OCI-LY7 (cell line): ENCODE measurements around the gene PACS2. TPM values are rescaled to one million over a fixed set of nuclear protein-coding genes. Genes with fewer than 3 reads are reported as not detected.

Experiments
- BruUV-seq: library from RNA; stranded (reverse); fragments of 400-500 nt; replicated peaks from 2 replicates; lab custom pipeline; 2021; lab: Mats Ljungman, UMichigan
- CTCF ChIA-PET: fragments of 300-600 bp; sonication (Branson Sonifier 250); formaldehyde crosslinking; loops from one replicate; lab custom pipeline; 2022; ENCODE audit warnings: antibody characterized with exemption; ENCODE audit not compliant: unreplicated experiment; lab: Charles Lee
- POLR2A ChIA-PET: fragments of 300-600 bp; sonication (Branson Sonifier 250); formaldehyde crosslinking; loops from one replicate; lab custom pipeline; 2022; ENCODE audit warnings: antibody characterized with exemption; lab: Charles Lee
- DNase-seq: peaks from one replicate; pipeline ENCODE4 v3.0.0-alpha.2; 2015; ENCODE audit warnings: low spot score
- H2AFZ ChIP-seq: fragments of 200-600 bp; sonication (generic), shearing (Covaris generic); 2 replicates; pipeline ENCODE4 v1.6.1; 2014; ENCODE audit warnings: mild to moderate bottlenecking, antibody characterized with exemption, low read length, moderate library complexity
- H3K27ac ChIP-seq: fragments of 200-600 bp; sonication (generic); 2 replicates; pipeline ENCODE4 v1.5.1; 2014; ENCODE audit warnings: mixed run types, low read depth, mild to moderate bottlenecking, moderate library complexity, low read length, inconsistent platforms; ENCODE audit not compliant: poor library complexity, severe bottlenecking
- H3K36me3 ChIP-seq: fragments of 200-600 bp; sonication (generic); 2 replicates; pipeline ENCODE4 v1.6.1; 2014; ENCODE audit warnings: mild to moderate bottlenecking, antibody characterized with exemption, low read length, moderate library complexity, mixed read lengths; ENCODE audit not compliant: insufficient read depth
- H3K4me1 ChIP-seq: fragments of 200-600 bp; sonication (generic); 2 replicates; pipeline ENCODE4 v1.5.1; 2014; ENCODE audit warnings: mild to moderate bottlenecking, low read length; ENCODE audit not compliant: insufficient read depth, poor library complexity, severe bottlenecking
- H3K4me2 ChIP-seq: fragments of 200-600 bp; sonication (generic); 2 replicates; pipeline ENCODE4 v1.6.1; 2014; ENCODE audit warnings: mild to moderate bottlenecking, low read length
- H3K4me3 ChIP-seq: fragments of 200-600 bp; sonication (generic); 2 replicates; pipeline ENCODE4 v1.5.1; 2014; ENCODE audit warnings: mild to moderate bottlenecking, low read depth, low read length; ENCODE audit not compliant: poor library complexity, severe bottlenecking
- H3K79me2 ChIP-seq: fragments of 200-600 bp; sonication (generic); 2 replicates; pipeline ENCODE4 v1.6.1; 2016; ENCODE audit warnings: low read depth, mild to moderate bottlenecking, low read length, moderate library complexity, mixed read lengths; ENCODE audit not compliant: insufficient read depth
- H3K9me2 ChIP-seq: fragments of 200-600 bp; sonication (generic); 2 replicates; pipeline ENCODE4 v1.6.1; 2016; ENCODE audit warnings: mild to moderate bottlenecking, low read length, mixed read lengths; ENCODE audit not compliant: insufficient read depth
- H3K9me3 ChIP-seq: fragments of 200-600 bp; sonication (generic); 2 replicates; pipeline ENCODE4 v1.6.1; 2014; ENCODE audit warnings: mild to moderate bottlenecking, mixed run types, low read length, mixed read lengths
- H4K20me1 ChIP-seq: fragments of 200-600 bp; sonication (generic); 2 replicates; pipeline ENCODE4 v1.6.1; 2014; ENCODE audit warnings: mild to moderate bottlenecking, antibody characterized with exemption, low read length, moderate library complexity, mixed read lengths; ENCODE audit not compliant: insufficient read depth
- EZH2phosphoT487 ChIP-seq: fragments of 200-600 bp; sonication (generic); IDR thresholded peaks from 2 replicates; pipeline ENCODE4 v1.6.1; 2018; ENCODE audit warnings: low read depth, borderline replicate concordance, mild to moderate bottlenecking, mixed run types, antibody characterized with exemption, low read length, moderate library complexity, mixed read lengths
- intact Hi-C: fragments of 100-400 bp; cut with micrococcal nuclease; formaldehyde crosslinking; loops from one replicate; pipeline ENCODE4 v1.10.0; 2022; ENCODE audit not compliant: unreplicated experiment
- total RNA-seq, 2 experiments: library from RNA; depleted of rRNA in 1 of 2; stranded (reverse); fragments of >200 nt in 1 of 2; shearing (Covaris generic) in 1 of 2; gene quantifications; 2 replicates each; pipeline ENCODE4 v1.2.3, GENCODE V29; 2014 to 2022
- TF ChIP-seq, protein P1 (sequence below): fragments of 200-600 bp; sonication (generic); conservative IDR thresholded peaks from 2 replicates; pipeline ENCODE4 v1.5.1; 2014; ENCODE audit warnings: mild to moderate bottlenecking, antibody characterized with exemption, low read length, moderate library complexity, mixed read lengths

PACS2 gene
- total RNA-seq, 2 experiments from 2014 or later: 45.4 to 46.9 TPM

DNA sequence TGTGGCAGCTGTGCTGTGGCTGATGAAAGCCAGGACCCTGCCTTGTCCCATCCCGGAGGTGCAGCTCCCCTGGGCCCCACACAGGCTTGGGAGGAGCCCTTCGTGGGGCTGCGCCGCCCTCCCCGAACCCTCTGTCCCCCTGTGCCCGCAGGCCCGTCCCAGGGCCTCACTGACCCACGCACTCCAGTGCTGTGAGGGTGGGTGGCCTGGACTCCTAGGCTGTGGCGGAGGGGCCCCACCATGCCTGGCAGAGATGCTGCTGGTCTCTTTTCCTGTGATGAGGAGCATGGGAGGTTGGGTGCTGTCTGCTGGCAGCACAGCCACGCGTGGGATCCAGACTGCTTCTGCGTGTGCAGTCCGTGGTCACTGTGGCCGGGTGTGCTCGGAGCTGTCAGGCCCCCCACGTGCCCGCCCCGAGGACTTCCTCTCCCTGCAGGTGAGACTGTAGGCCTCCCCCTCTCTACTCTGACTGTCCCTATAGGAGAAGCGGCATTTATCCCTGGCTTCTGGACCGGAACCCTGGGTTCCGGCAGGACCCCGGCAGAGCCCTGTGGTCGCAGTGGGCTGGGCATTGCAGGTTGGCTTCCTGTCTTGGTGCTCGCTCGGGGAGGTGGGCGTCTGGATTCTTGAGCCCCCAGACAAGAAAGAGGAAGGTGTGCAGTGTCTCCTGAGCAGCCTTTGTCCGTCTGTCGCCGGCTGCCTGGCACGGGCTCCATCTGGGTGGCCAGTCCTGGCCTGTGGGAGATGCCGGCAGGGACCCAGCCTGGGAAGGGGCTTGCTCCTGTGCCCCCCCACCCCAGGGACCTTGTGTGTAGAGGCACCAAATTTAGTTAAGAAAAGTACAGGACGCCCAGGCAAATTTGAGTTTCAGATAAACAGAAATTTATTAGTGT is 107.4 kb downstream of the PACS2 start:
- no peak overlapping the region for H3K27ac ChIP-seq
- no TSS peak for BruUV-seq

GRCh38 chr14:105422695-105423487 is 108.3 kb downstream of the PACS2 start:
- TF ChIP-seq, protein P1, sequence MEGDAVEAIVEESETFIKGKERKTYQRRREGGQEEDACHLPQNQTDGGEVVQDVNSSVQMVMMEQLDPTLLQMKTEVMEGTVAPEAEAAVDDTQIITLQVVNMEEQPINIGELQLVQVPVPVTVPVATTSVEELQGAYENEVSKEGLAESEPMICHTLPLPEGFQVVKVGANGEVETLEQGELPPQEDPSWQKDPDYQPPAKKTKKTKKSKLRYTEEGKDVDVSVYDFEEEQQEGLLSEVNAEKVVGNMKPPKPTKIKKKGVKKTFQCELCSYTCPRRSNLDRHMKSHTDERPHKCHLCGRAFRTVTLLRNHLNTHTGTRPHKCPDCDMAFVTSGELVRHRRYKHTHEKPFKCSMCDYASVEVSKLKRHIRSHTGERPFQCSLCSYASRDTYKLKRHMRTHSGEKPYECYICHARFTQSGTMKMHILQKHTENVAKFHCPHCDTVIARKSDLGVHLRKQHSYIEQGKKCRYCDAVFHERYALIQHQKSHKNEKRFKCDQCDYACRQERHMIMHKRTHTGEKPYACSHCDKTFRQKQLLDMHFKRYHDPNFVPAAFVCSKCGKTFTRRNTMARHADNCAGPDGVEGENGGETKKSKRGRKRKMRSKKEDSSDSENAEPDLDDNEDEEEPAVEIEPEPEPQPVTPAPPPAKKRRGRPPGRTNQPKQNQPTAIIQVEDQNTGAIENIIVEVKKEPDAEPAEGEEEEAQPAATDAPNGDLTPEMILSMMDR: no peak
- TF ChIP-seq EZH2phosphoT487: no peak
- no peak for DNase-seq
- peak overlapping the region; percentile 91 for H3K4me2 ChIP-seq
- 0 out of 2 replicates have a peak, but pooled peaks cover 5% of the 10 kb centered on the region for H4K20me1 ChIP-seq
- no peaks in the 10 kb centered on the region for H3K9me3 ChIP-seq
- POLR2A ChIA-PET: interaction anchor here (0.6 to 1.0 kb wide), 2 partner anchors 20 to 288 kb away, joined by 3 read pairs; no protein-coding TSS in a partner anchor
- H3K27ac ChIP-seq: no peak overlapping the region
- H3K4me1 ChIP-seq: peaks cover 28% of the 10 kb centered on the region
- no peak overlapping the region for H3K4me3 ChIP-seq
- H3K9me2 ChIP-seq: no peaks in the 10 kb centered on the region
- no peak overlapping the region for H2AFZ ChIP-seq
- intact Hi-C loops: no loop called here
- no TSS peak for BruUV-seq
- CTCF ChIA-PET: no interaction called here
- peaks cover 48% of the 10 kb centered on the region for H3K79me2 ChIP-seq
- H3K36me3 ChIP-seq: peaks cover 64% of the 10 kb centered on the region

More for the DNA sequence above, 107.4 kb downstream of the PACS2 start:
- Histone ChIP-seq H3K4me1 (peaks cover 28% of the 10 kb centered on the region), H3K4me2 (peak overlapping the region; percentile 91), H3K4me3 (peak overlapping the region; percentile 100), H2AFZ (no peak overlapping the region), H3K9me3 (no peaks in the 10 kb centered on the region), H3K36me3 (peaks cover 54% of the 10 kb centered on the region), H4K20me1 (0 out of 2 replicates have a peak, but pooled peaks cover 5% of the 10 kb centered on the region), H3K9me2 (no peaks in the 10 kb centered on the region), H3K79me2 (peaks cover 44% of the 10 kb centered on the region)
- CTCF ChIA-PET: no interaction called here
- TF ChIP-seq, protein P1: no peak
- no peak for TF ChIP-seq EZH2phosphoT487
- DNase-seq: no peak
- intact Hi-C loops: no loop called here
- POLR2A ChIA-PET: interaction anchor here (0.6 to 1.0 kb wide), 2 partner anchors 19 to 287 kb away, joined by 3 read pairs; no protein-coding TSS in a partner anchor
